H1 (cell line): ENCODE data around the gene GIMAP2. TPM values are rescaled to one million over a fixed set of nuclear protein-coding genes. Genes with fewer than 3 reads are reported as not detected.

ENCODE experiments used
- CTCF ChIA-PET: fragments of 300-600 bp; sonication (Branson Sonifier 250); formaldehyde crosslinking; loops from one replicate; lab custom pipeline; 2021; ENCODE audit not compliant: partially characterized antibody; lab: Charles Lee
- POLR2A ChIA-PET: fragments of 300-600 bp; sonication (Branson Sonifier 250); formaldehyde crosslinking; loops from one replicate; lab custom pipeline; 2021; ENCODE audit warnings: inconsistent platforms; ENCODE audit not compliant: partially characterized antibody; lab: Charles Lee
- DNase-seq, 2 experiments: peaks; one replicate each; pipeline versions ENCODE4 v3.0.0 to v3.0.0-alpha.2; 2010 to 2022; ENCODE audit warnings: low spot score in 2 of 2, low read depth in 1 of 2, mixed read lengths in 1 of 2
- FAIRE-seq: peaks from 2 replicates; lab custom pipeline; 2011; peaks lifted over from hg19 to GRCh38; lab: Jason Lieb, UNC
- H2AFZ ChIP-seq: 2 replicates; pipeline ENCODE4 v1.8.1; 2012; ENCODE audit warnings: low read length, inconsistent platforms
- H2AK5ac ChIP-seq: 2 replicates; pipeline ENCODE4 v1.6.1; 2013; ENCODE audit warnings: low read depth, low read length
- H2BK120ac ChIP-seq: replicated peaks from 2 replicates; pipeline ENCODE3; 2013; ENCODE audit warnings: low read depth, low read length, inconsistent platforms
- H2BK12ac ChIP-seq: 2 replicates; pipeline ENCODE4 v1.6.1; 2013; ENCODE audit warnings: low read depth, low read length
- H2BK15ac ChIP-seq: 2 replicates; pipeline ENCODE4 v1.6.1; 2013; ENCODE audit warnings: low read length
- H2BK20ac ChIP-seq: 2 replicates; pipeline ENCODE4 v1.6.1; 2013; ENCODE audit warnings: low read length
- H2BK5ac ChIP-seq: 2 replicates; pipeline ENCODE4 v1.6.1; 2013; ENCODE audit warnings: low read depth, low read length
- H3K14ac ChIP-seq: 2 replicates; pipeline ENCODE4 v1.6.1; 2013; ENCODE audit warnings: inconsistent platforms; ENCODE audit not compliant: insufficient read length
- H3K18ac ChIP-seq: 2 replicates; pipeline ENCODE4 v1.6.1; 2013; ENCODE audit warnings: low read length; ENCODE audit errors: extremely low read depth
- H3K23ac ChIP-seq: 2 replicates; pipeline ENCODE4 v1.6.1; 2013; ENCODE audit warnings: inconsistent platforms; ENCODE audit not compliant: insufficient read length
- H3K23me2 ChIP-seq: 2 replicates; pipeline ENCODE4 v1.6.1; 2013; ENCODE audit warnings: low read depth, low read length
- H3K27ac ChIP-seq: 2 replicates; pipeline ENCODE4 v1.6.1; 2011; ENCODE audit warnings: low read depth, low read length, inconsistent platforms
- H3K27me3 ChIP-seq, 4 experiments: replicated peaks in 1 of 4; 1 replicate in 1 of 4; 2 replicates in 3 of 4; pipeline versions ENCODE4 v1.6.1 to v1.8.1; 2011 to 2013; ENCODE audit warnings: low read length in 3 of 4, mild to moderate bottlenecking in 3 of 4, inconsistent platforms in 2 of 4, mixed read lengths in 2 of 4, moderate library complexity in 1 of 4; ENCODE audit not compliant: control insufficient read depth in 3 of 4, insufficient read depth in 3 of 4; ENCODE audit errors: extremely low read depth in 1 of 4
- H3K36me3 ChIP-seq, 4 experiments: 2 replicates each; pipeline versions ENCODE4 v1.6.1 to v1.8.1; 2011 to 2013; ENCODE audit warnings: mild to moderate bottlenecking in 4 of 4, low read length in 3 of 4, moderate library complexity in 2 of 4, control low read depth in 1 of 4, inconsistent platforms in 1 of 4; ENCODE audit not compliant: insufficient read depth in 4 of 4, control insufficient read depth in 2 of 4
- H3K4ac ChIP-seq: replicated peaks from 2 replicates; pipeline ENCODE3; 2013; ENCODE audit warnings: low read length, low read depth, mixed read lengths, inconsistent platforms; ENCODE audit not compliant: insufficient read length
- H3K4me1 ChIP-seq, 4 experiments: replicated peaks in 1 of 4; 1 replicate in 1 of 4; 2 replicates in 3 of 4; pipeline versions ENCODE4 v1.6.1 to v1.8.1; 2011 to 2013; ENCODE audit warnings: low read length in 3 of 4, inconsistent platforms in 2 of 4, mixed read lengths in 1 of 4; ENCODE audit not compliant: insufficient read depth in 4 of 4, control insufficient read depth in 3 of 4
- H3K4me2 ChIP-seq, 2 experiments: 2 replicates each; pipeline versions ENCODE4 v1.6.1 to v1.8.1; 2011 to 2013; ENCODE audit warnings: low read depth in 2 of 2, low read length in 2 of 2, control low read depth in 1 of 2, inconsistent platforms in 1 of 2, mild to moderate bottlenecking in 1 of 2; ENCODE audit not compliant: insufficient read depth in 1 of 2
- H3K4me3 ChIP-seq, 4 experiments: fragments of 200-600, 300-600 bp in 1 of 4; sonication (generic), shearing (Covaris generic), sonication (Bioruptor Twin) in 1 of 4; 2 replicates each; pipeline versions ENCODE4 v1.5.1 to v1.8.1; 2011 to 2016; ENCODE audit warnings: low read length in 4 of 4, low read depth in 3 of 4, control low read depth in 2 of 4, inconsistent platforms in 2 of 4, mild to moderate bottlenecking in 2 of 4, mixed read lengths in 1 of 4, moderate library complexity in 1 of 4; ENCODE audit not compliant: insufficient read depth in 2 of 4; ENCODE audit errors: extremely low read depth in 1 of 4
- H3K56ac ChIP-seq: replicated peaks from 2 replicates; pipeline ENCODE3; 2013; ENCODE audit warnings: low read depth, mild to moderate bottlenecking, mixed read lengths, low read length, inconsistent platforms; ENCODE audit not compliant: insufficient read length
- H3K79me1 ChIP-seq: 2 replicates; pipeline ENCODE4 v1.6.1; 2013; ENCODE audit warnings: low read depth, low read length, control low read depth
- H3K79me2 ChIP-seq, 2 experiments: 2 replicates each; pipeline versions ENCODE4 v1.6.1 to v1.8.1; 2012 to 2013; ENCODE audit warnings: low read length in 2 of 2, mild to moderate bottlenecking in 2 of 2, inconsistent platforms in 1 of 2; ENCODE audit not compliant: insufficient read depth in 2 of 2, control insufficient read depth in 1 of 2
- H3K9ac ChIP-seq, 4 experiments: replicated peaks in 1 of 4; 1 replicate in 1 of 4; 2 replicates in 3 of 4; pipeline versions ENCODE4 v1.6.1 to v1.8.1; 2011 to 2013; ENCODE audit warnings: low read depth in 3 of 4, low read length in 3 of 4, control low read depth in 2 of 4, mild to moderate bottlenecking in 2 of 4, moderate library complexity in 2 of 4, inconsistent platforms in 1 of 4; ENCODE audit errors: extremely low read depth in 1 of 4
- H3K9me3 ChIP-seq, 2 experiments: 2 replicates each; pipeline versions ENCODE4 v1.6.1 to v1.8.1; 2012 to 2013; ENCODE audit warnings: mild to moderate bottlenecking in 2 of 2, moderate library complexity in 2 of 2, control low read depth in 1 of 2, inconsistent platforms in 1 of 2, low read depth in 1 of 2, low read length in 1 of 2, mixed read lengths in 1 of 2; ENCODE audit not compliant: insufficient read depth in 2 of 2
- H4K20me1 ChIP-seq, 2 experiments: replicated peaks in 1 of 2; 2 replicates each; pipeline versions ENCODE3 to v1.8.1; 2011 to 2013; ENCODE audit warnings: inconsistent platforms in 2 of 2, low read length in 2 of 2, mild to moderate bottlenecking in 1 of 2; ENCODE audit not compliant: insufficient read depth in 2 of 2, control insufficient read depth in 1 of 2
- H4K5ac ChIP-seq: 2 replicates; pipeline ENCODE4 v1.6.1; 2013; ENCODE audit warnings: low read length, low read depth, mixed read lengths, inconsistent platforms; ENCODE audit not compliant: insufficient read length
- H4K8ac ChIP-seq: 2 replicates; pipeline ENCODE4 v1.8.0; 2013; ENCODE audit warnings: mild to moderate bottlenecking, moderate library complexity, low read length, inconsistent platforms; ENCODE audit not compliant: insufficient read depth; ENCODE audit errors: extremely low read depth
- H4K91ac ChIP-seq: replicated peaks from 2 replicates; pipeline ENCODE3; 2013; ENCODE audit warnings: low read length, mixed read lengths, inconsistent platforms; ENCODE audit not compliant: insufficient read length
- BCL11A ChIP-seq, 2 experiments: IDR thresholded peaks; one replicate each; pipeline ENCODE4 v1.6.1; 2011; ENCODE audit warnings: low read depth in 2 of 2, low read length in 2 of 2, mild to moderate bottlenecking in 2 of 2
- CBX5 ChIP-seq: fragments of 300-800, 300-1000 bp; sonication (generic); IDR thresholded peaks from 2 replicates; pipeline ENCODE4 v1.7.1; 2016; ENCODE audit warnings: antibody characterized with exemption, low read length, low read depth
- CBX8 ChIP-seq: fragments of 300-800, 300-1000 bp; sonication (generic); IDR thresholded peaks from 2 replicates; pipeline ENCODE4 v1.7.1; 2016; ENCODE audit warnings: low read depth, low read length, borderline replicate concordance
- CHD1 ChIP-seq: IDR thresholded peaks from 2 replicates; pipeline ENCODE4 v1.6.1; 2012; ENCODE audit warnings: low read depth, low read length, improper control_type of control experiment
- E2F6 ChIP-seq: IDR thresholded peaks from 2 replicates; pipeline ENCODE4 v1.6.1; 2012; ENCODE audit warnings: inconsistent platforms
- EGR1 ChIP-seq: IDR thresholded peaks from 2 replicates; pipeline ENCODE4 v1.6.1; 2011; ENCODE audit warnings: low read depth, low read length, borderline replicate concordance
- EP300 ChIP-seq, 2 experiments: IDR thresholded peaks; 1 replicate in 1 of 2; 2 replicates in 1 of 2; pipeline ENCODE4 v1.6.1; 2011 to 2012; ENCODE audit warnings: low read depth in 2 of 2, low read length in 2 of 2, mild to moderate bottlenecking in 2 of 2, borderline replicate concordance in 1 of 2, inconsistent platforms in 1 of 2, moderate library complexity in 1 of 2
- FOSL1 ChIP-seq: IDR thresholded peaks from 2 replicates; pipeline ENCODE4 v1.6.1; 2011; ENCODE audit warnings: mild to moderate bottlenecking, low read depth, low read length, moderate library complexity; ENCODE audit not compliant: insufficient read depth
- GABPA ChIP-seq: IDR thresholded peaks from 2 replicates; pipeline ENCODE4 v1.6.1; 2011; ENCODE audit warnings: mild to moderate bottlenecking, low read length, moderate library complexity, borderline replicate concordance; ENCODE audit not compliant: insufficient read depth
- NANOG ChIP-seq: IDR thresholded peaks from 2 replicates; pipeline ENCODE4 v1.6.1; 2011; ENCODE audit warnings: low read length, low read depth, mild to moderate bottlenecking, inconsistent platforms; ENCODE audit not compliant: insufficient read depth, poor library complexity, severe bottlenecking
- SP2 ChIP-seq: IDR thresholded peaks from 2 replicates; pipeline ENCODE4 v1.6.1; 2012; ENCODE audit warnings: mild to moderate bottlenecking, low read length, inconsistent platforms
- TBP ChIP-seq: IDR thresholded peaks from 2 replicates; pipeline ENCODE4 v1.6.1; 2011; ENCODE audit warnings: low read depth, low read length, improper control_type of control experiment
- TEAD4 ChIP-seq: IDR thresholded peaks from 2 replicates; pipeline ENCODE4 v1.6.1; 2012; ENCODE audit warnings: low read depth, low read length, inconsistent platforms, mixed read lengths
- WGBS, 2 experiments: shearing (Covaris generic) in 1 of 2; methylation state at CpG; one replicate each; pipeline versions ENCODE4 v1.1.6 to v1.1.7; 2013 to 2015; ENCODE audit warnings: low lambda C conversion rate in 2 of 2, mixed read lengths in 2 of 2, inconsistent platforms in 1 of 2, low coverage in 1 of 2, missing lambda C conversion rate in 1 of 2; ENCODE audit not compliant: insufficient replicate concordance in 2 of 2, insufficient coverage in 1 of 2, insufficient read length in 1 of 2; ENCODE audit errors: extremely low coverage in 1 of 2, missing lambda C conversion rate in 1 of 2; 5-methylcytosine and 5-hydroxymethylcytosine counted together
- polyA plus RNA-seq, 7 experiments: library from polyadenylated mRNA; depleted of rRNA in 3 of 7; stranded (reverse) in 5 of 7; unstranded in 2 of 7; fragments of >200 nt in 5 of 7; fragments of 200-250 nt in 2 of 7; gene quantifications; 1 replicate in 5 of 7; 2 replicates in 1 of 7; 4 replicates in 1 of 7; pipeline versions ENCODE4 v1.2.1 to v1.2.3, GENCODE V29; 2011 to 2013; ENCODE audit warnings: missing spikeins in 2 of 7, mixed read lengths in 2 of 7
- total RNA-seq: library from RNA; stranded (reverse); fragmentation: NEBNext Ultra II Directional; extraction: Animal tissue kit (Norgen Biotek cat#: 25700); gene quantifications from 2 replicates; pipeline ENCODE4 v1.2.1, GENCODE V29; 2021

GIMAP2 gene
- total and polyA plus RNA-seq, 2 of the 8 experiments (the other 6 are each of a cell fraction or from before 2014, with no cell fraction given), result not detected

GRCh38 chr7:150722431-150722931 is 37.0 kb downstream of the GIMAP2 start:
- Histone ChIP-seq H4K8ac (no peak overlapping the region), H3K4me3 (no peak overlapping the region), H3K23me2 (no peaks in the 10 kb centered on the region), H3K79me2 (no peaks in the 10 kb centered on the region), H3K79me1 (no peaks in the 10 kb centered on the region), H3K27ac (no peak overlapping the region), H3K4me2 (no peak overlapping the region), H3K18ac (no peak overlapping the region), H4K5ac (no peak overlapping the region), H2BK20ac (no peak overlapping the region), H2BK12ac (no peak overlapping the region), H2BK120ac (no peak overlapping the region), H3K56ac (no peak overlapping the region), H3K14ac (no peak overlapping the region), H3K9ac (no peak overlapping the region), H2AK5ac (no peak overlapping the region), H3K9me3 (peaks cover 4 to 6% of the 10 kb centered on the region in 2 experiments; a peak in 3 of 4 replicates), H4K91ac (no peak overlapping the region), H3K23ac (no peak overlapping the region), H3K36me3 (no peaks in the 10 kb centered on the region), H2BK15ac (no peak overlapping the region), H3K4me1 (no peaks in the 10 kb centered on the region), H4K20me1 (no peaks in the 10 kb centered on the region), H3K4ac (no peak overlapping the region), H3K27me3 (peaks cover 0 to 7% (median 6%) of the 10 kb centered on the region in 4 experiments; a peak in 5 of 7 replicates), H2BK5ac (no peak overlapping the region), H2AFZ (no peak overlapping the region)
- no peak for DNase-seq
- POLR2A ChIA-PET, result no interaction called here
- no peak for FAIRE-seq
- CTCF ChIA-PET, result interaction anchor here (0.6 kb wide), 1 partner anchor 262 kb away, joined by 3 read pairs; no protein-coding TSS in a partner anchor
- WGBS, 2 experiments, result 89% methylated on average over 12 of the region's 12 CpGs; no CpG with 5 or more reads in 1 of the 2 experiments
- no peak for TF ChIP-seq EGR1
- no peak for TF ChIP-seq TBP
- no peak for TF ChIP-seq NANOG
- TF ChIP-seq CBX8, result no peak
- no peak for TF ChIP-seq CHD1
- TF ChIP-seq GABPA, result no peak
- no peak for TF ChIP-seq EP300 (IDR thresholded peaks at IDR 0.05; ENCODE audit: borderline replicate concordance in 1 of 2, low read depth in 2 of 2, low read length in 2 of 2)
- no peak for TF ChIP-seq TEAD4
- TF ChIP-seq E2F6, result no peak
- no peak for TF ChIP-seq BCL11A (IDR thresholded peaks at IDR 0.05; ENCODE audit: low read depth in 2 of 2, low read length in 2 of 2)
- no peak for TF ChIP-seq CBX5
- no peak for TF ChIP-seq FOSL1
- no peak for TF ChIP-seq SP2
